Right lobe of liver (tissue), 6 donors: Measurements from ENCODE around the gene NFAT5. TPM values are rescaled to one million over a fixed set of nuclear protein-coding genes. Genes with fewer than 3 reads are reported as not detected.

ENCODE experiments used
- ATAC-seq, 4 donors: fragments of 200-7000 bp; cut with Tn5 transposase; one replicate each; pipeline ENCODE4 v1.9.1; 2020; ENCODE audit warnings: mild to moderate bottlenecking in 4 of 4, moderate library complexity in 4 of 4
- DNase-seq, 3 donors: peaks; one replicate each; pipeline ENCODE4 v3.0.0-alpha.2; 2020
- H3K27ac ChIP-seq, 3 donors: fragments of 200-600 bp; one replicate each; pipeline ENCODE4 v1.8.0; 2022
- H3K27me3 ChIP-seq, 2 donors: fragments of 200-600 bp; one replicate each; pipeline ENCODE4 v1.8.0; 2022
- H3K36me3 ChIP-seq, 4 donors: fragments of 200-600 bp; sonication (generic) in 1 of 4; one replicate each; pipeline versions ENCODE4 v1.5.1 to v1.8.0; 2017 to 2022; ENCODE audit warnings: control low read depth in 1 of 4
- H3K4me1 ChIP-seq, 4 donors: fragments of 200-600 bp; sonication (generic) in 1 of 4; one replicate each; pipeline versions ENCODE4 v1.5.1 to v1.8.0; 2017 to 2022; ENCODE audit warnings: control low read depth in 1 of 4
- H3K4me3 ChIP-seq, 3 donors: fragments of 200-600 bp; one replicate each; pipeline ENCODE4 v1.8.0; 2022
- H3K9me3 ChIP-seq, 4 donors: fragments of 200-600 bp; sonication (generic) in 1 of 4; one replicate each; pipeline versions ENCODE4 v1.5.1 to v1.8.0; 2017 to 2022; ENCODE audit warnings: control low read depth in 1 of 4
- POLR2A ChIP-seq: fragments of 450-650 bp; IDR thresholded peaks from one replicate; pipeline ENCODE4 v1.6.1; 2017; ENCODE audit warnings: antibody characterized with exemption, mild to moderate bottlenecking
- WGBS: methylation state at CpG from one replicate; pipeline ENCODE4 v1.1.6; 2018; ENCODE audit warnings: low coverage, low lambda C conversion rate; ENCODE audit not compliant: insufficient coverage; ENCODE audit errors: missing lambda C conversion rate; 5-methylcytosine and 5-hydroxymethylcytosine counted together
- intact Hi-C, 2 donors: fragments of 100-400 bp; cut with DNase I; formaldehyde crosslinking; loops; one replicate each; pipeline versions ENCODE4 v1.11.2 to v1.14.1; 2022
- total RNA-seq, 6 experiments: library from RNA; depleted of rRNA in 2 of 6; stranded (reverse); fragments of >200 nt in 2 of 6; fragmentation: NEBNext Ultra II Directional in 3 of 6; extraction: Animal tissue kit (Norgen Biotek cat#: 25700) in 3 of 6; gene quantifications; one replicate each; pipeline versions ENCODE4 v1.1.0 to v1.2.4, GENCODE V29; 2016 to 2023
- TF ChIP-seq, protein P1 (sequence below), 4 donors: fragments of 200-600 bp in 3 of 4; fragments of 450-650 bp in 1 of 4; IDR thresholded peaks; one replicate each; pipeline versions ENCODE4 v1.5.1 to v1.8.0; 2016 to 2022; ENCODE audit warnings: antibody characterized with exemption in 4 of 4, mild to moderate bottlenecking in 2 of 4
- donor health status: DM: no; HTN: yes; CAD: no.
- donor health status: DM: no; HTN: no; CAD: no.
- donor health status: DM: no; HTN: no; CAD: no.
- donor health status: DM: no; HTN: yes; CAD: no.
- donor health status: DM: no; HTN: yes; CAD: no.

Gene NFAT5
- total RNA-seq, 6 experiments from 2014 or later, result 10.3 to 19.6 (median 14.8) TPM

DNA sequence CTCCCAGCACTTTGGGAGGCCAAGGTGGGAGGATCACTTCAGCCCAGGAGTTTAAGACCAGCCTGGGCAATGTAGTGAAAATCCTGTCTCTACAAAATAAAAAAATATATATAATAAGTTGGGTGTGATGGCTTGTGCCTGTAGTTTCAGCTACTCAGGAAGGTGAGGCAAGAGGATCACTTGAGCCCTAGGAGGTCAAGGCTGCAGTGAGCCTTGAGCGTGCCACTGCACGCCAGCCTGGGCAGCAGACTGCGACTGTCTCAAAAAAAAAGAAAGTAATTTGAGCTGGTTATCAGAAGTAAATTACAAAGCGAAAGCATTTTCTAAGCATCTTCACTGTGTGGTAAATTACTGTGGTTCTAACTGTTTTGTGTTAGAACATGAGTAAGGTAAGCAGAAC, 94.4 kb downstream of the NFAT5 start:
- H3K27me3 ChIP-seq, result no peaks in the 10 kb centered on the region
- no peak overlapping the region for H3K4me3 ChIP-seq
- ATAC-seq (no peak), DNase-seq (no peak)
- no peaks in the 10 kb centered on the region for H3K4me1 ChIP-seq
- no peaks in the 10 kb centered on the region for H3K9me3 ChIP-seq
- H3K27ac ChIP-seq, result no peak overlapping the region
- intact Hi-C loops, result no loop called here
- H3K36me3 ChIP-seq, result peaks cover 7 to 57% (median 10%) of the 10 kb centered on the region in 4 donors
- WGBS, result 91% methylated on average over 4 of the region's 4 CpGs
- TF ChIP-seq POLR2A, result no peak
- TF ChIP-seq, protein P1, sequence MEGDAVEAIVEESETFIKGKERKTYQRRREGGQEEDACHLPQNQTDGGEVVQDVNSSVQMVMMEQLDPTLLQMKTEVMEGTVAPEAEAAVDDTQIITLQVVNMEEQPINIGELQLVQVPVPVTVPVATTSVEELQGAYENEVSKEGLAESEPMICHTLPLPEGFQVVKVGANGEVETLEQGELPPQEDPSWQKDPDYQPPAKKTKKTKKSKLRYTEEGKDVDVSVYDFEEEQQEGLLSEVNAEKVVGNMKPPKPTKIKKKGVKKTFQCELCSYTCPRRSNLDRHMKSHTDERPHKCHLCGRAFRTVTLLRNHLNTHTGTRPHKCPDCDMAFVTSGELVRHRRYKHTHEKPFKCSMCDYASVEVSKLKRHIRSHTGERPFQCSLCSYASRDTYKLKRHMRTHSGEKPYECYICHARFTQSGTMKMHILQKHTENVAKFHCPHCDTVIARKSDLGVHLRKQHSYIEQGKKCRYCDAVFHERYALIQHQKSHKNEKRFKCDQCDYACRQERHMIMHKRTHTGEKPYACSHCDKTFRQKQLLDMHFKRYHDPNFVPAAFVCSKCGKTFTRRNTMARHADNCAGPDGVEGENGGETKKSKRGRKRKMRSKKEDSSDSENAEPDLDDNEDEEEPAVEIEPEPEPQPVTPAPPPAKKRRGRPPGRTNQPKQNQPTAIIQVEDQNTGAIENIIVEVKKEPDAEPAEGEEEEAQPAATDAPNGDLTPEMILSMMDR (IDR thresholded peaks at IDR 0.05), result no peak

DNA sequence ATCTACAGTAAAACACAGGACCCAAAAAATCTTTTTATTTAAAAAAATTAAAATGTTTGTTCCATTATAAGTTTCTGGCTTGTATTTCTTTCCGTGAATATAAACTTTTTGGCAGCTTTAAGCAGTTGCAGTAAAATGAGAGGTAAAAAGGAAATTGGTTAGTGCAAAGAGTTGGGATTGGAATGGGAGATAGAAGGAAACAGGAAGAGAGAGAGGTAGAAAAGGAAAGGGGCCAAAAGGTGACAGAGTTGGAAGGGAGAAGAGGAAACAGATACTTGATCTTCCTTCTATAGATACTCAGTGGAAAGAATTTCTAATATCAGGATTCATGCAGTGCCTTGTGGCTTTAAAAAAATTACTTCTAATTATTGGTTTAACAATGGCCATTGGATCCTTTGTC, 97.1 kb downstream of the NFAT5 start:
- Histone ChIP-seq H3K9me3 (no peaks in the 10 kb centered on the region), H3K36me3 (peaks cover 0 to 38% (median 9%) of the 10 kb centered on the region in 4 donors), H3K4me3 (no peak overlapping the region), H3K27me3 (no peaks in the 10 kb centered on the region), H3K4me1 (no peaks in the 10 kb centered on the region), H3K27ac (no peak overlapping the region)
- 92% methylated on average over 1 of the region's 1 CpG for whole genome bisulfite sequencing
- no peak for DNase-seq
- intact Hi-C loops, result no loop called here
- ATAC-seq, result no peak
- TF ChIP-seq POLR2A, result no peak
- TF ChIP-seq, protein P1 (IDR thresholded peaks at IDR 0.05), result no peak

DNA sequence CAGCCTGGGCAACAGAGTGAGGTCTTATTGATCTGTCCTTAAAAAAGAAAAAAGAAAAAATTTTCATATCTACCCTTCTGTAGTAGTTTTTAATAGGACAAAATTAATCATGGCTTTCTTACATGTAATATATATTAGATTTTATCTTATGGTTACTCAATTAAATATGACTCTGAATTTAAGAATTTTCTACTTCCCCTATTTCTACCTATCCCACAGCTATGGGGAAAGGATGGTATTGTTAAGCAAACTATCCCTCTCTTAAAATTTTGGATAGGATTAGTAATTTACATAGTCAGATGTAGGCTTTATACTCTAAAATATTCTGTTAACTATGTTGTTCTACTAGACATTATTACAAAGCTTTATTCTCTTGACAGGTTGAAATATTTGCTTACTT, 98.1 kb downstream of the NFAT5 start:
- no peaks in the 10 kb centered on the region for H3K4me1 ChIP-seq
- H3K27me3 ChIP-seq, result no peaks in the 10 kb centered on the region
- no peak for TF ChIP-seq POLR2A
- TF ChIP-seq, protein P1 (IDR thresholded peaks at IDR 0.05), result no peak
- ATAC-seq (no peak), DNase-seq (no peak)
- no peaks in the 10 kb centered on the region for H3K9me3 ChIP-seq
- no peak overlapping the region for H3K4me3 ChIP-seq
- no peak overlapping the region for H3K27ac ChIP-seq
- intact Hi-C loops, result no loop called here
- H3K36me3 ChIP-seq, result peaks cover 0 to 28% (median 9%) of the 10 kb centered on the region in 4 donors

DNA sequence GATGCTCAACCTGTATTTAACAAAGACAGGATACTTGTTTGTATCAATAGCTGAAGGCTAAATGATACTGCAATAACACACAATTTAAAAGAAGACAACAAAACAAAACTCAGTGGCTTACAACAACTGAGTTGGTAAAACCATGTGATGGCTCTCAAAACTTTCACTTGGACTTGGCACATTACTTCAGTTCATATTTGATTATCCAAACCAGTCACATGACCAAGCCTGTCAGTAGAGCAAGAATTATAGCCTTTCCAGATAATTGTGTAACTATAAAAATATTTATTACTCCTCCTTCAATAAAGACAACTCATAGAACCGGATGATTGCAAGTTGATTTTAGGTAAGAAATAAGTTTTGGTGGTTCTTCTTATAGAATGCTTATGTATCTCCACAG, 103.8 kb downstream of the NFAT5 start:
- peaks cover 0 to 13% (median 5%) of the 10 kb centered on the region in 4 donors for H3K36me3 ChIP-seq
- no peaks in the 10 kb centered on the region for H3K9me3 ChIP-seq
- no peak overlapping the region for H3K27ac ChIP-seq
- H3K4me1 ChIP-seq, result peaks cover 0 to 13% (median 0%) of the 10 kb centered on the region in 4 donors
- no peak for TF ChIP-seq POLR2A
- TF ChIP-seq, protein P1 (IDR thresholded peaks at IDR 0.05), result no peak
- no peak overlapping the region for H3K4me3 ChIP-seq
- intact Hi-C loops, result no loop called here
- H3K27me3 ChIP-seq, result no peaks in the 10 kb centered on the region
- 56% methylated on average over 1 of the region's 1 CpG for WGBS
- no peak for DNase-seq
- peak; percentile 52 to 81 (median 66) for ATAC-seq
